Hepatocyte (in vitro differentiated cells): ENCODE results near the gene VMP1. TPM values are rescaled to one million over a fixed set of nuclear protein-coding genes. Genes with fewer than 3 reads are reported as not detected.

ENCODE experiments used
- DNase-seq: peaks from one replicate; pipeline ENCODE4 v3.0.0-alpha.2; 2016; ENCODE audit warnings: low spot score
- H2AFZ ChIP-seq: fragments of 200-600 bp; sonication (generic); 2 replicates; pipeline ENCODE4 v1.6.0; 2016; ENCODE audit warnings: antibody characterized with exemption, mild to moderate bottlenecking
- H3K27ac ChIP-seq: fragments of 200-600 bp; sonication (generic); 2 replicates; pipeline ENCODE4 v1.5.1; 2016; ENCODE audit warnings: mild to moderate bottlenecking
- H3K27me3 ChIP-seq: fragments of 200-600 bp; sonication (generic); 2 replicates; pipeline ENCODE4 v1.6.1; 2016
- H3K36me3 ChIP-seq: fragments of 200-600 bp; sonication (generic); replicated peaks from 2 replicates; pipeline ENCODE4 v1.5.1; 2016; ENCODE audit warnings: low read depth; ENCODE audit not compliant: insufficient read depth
- H3K4me1 ChIP-seq: fragments of 200-600 bp; sonication (generic); 2 replicates; pipeline ENCODE4 v1.5.1; 2016; ENCODE audit warnings: mild to moderate bottlenecking, moderate library complexity; ENCODE audit not compliant: insufficient read depth
- H3K4me2 ChIP-seq: fragments of 200-600 bp; sonication (generic); 2 replicates; pipeline ENCODE4 v1.6.0; 2016
- H3K4me3 ChIP-seq: fragments of 200-600 bp; sonication (generic); 2 replicates; pipeline ENCODE4 v1.5.1; 2016; ENCODE audit warnings: mild to moderate bottlenecking
- H3K79me2 ChIP-seq: fragments of 200-600 bp; sonication (generic); 2 replicates; pipeline ENCODE4 v1.6.0; 2017; ENCODE audit warnings: mild to moderate bottlenecking
- H3K9me2 ChIP-seq: fragments of 200-600 bp; sonication (generic); replicated peaks from 2 replicates; pipeline ENCODE4 v1.6.0; 2017; ENCODE audit warnings: mild to moderate bottlenecking; ENCODE audit not compliant: insufficient read depth
- H3K9me3 ChIP-seq: fragments of 200-600 bp; sonication (generic); 2 replicates; pipeline ENCODE4 v1.5.1; 2016; ENCODE audit warnings: low read depth, mild to moderate bottlenecking
- H4K20me1 ChIP-seq: fragments of 200-600 bp; sonication (generic); 2 replicates; pipeline ENCODE4 v1.6.0; 2016; ENCODE audit warnings: mild to moderate bottlenecking; ENCODE audit not compliant: insufficient read depth, poor library complexity, severe bottlenecking
- CTCF ChIP-seq: fragments of 200-600 bp; sonication (generic); IDR thresholded peaks from 2 replicates; pipeline ENCODE4 v1.5.1; 2016; ENCODE audit warnings: antibody characterized with exemption, mild to moderate bottlenecking; ENCODE audit not compliant: poor library complexity
- EZH2 ChIP-seq: fragments of 200-600 bp; sonication (generic); IDR thresholded peaks from 2 replicates; pipeline ENCODE4 v1.6.1; 2016; ENCODE audit warnings: antibody characterized with exemption, mild to moderate bottlenecking, borderline replicate concordance
- EZH2phosphoT487 ChIP-seq: fragments of 200-600 bp; sonication (generic); IDR thresholded peaks from one replicate; pipeline ENCODE4 v1.6.1; 2018; ENCODE audit warnings: antibody characterized with exemption, mild to moderate bottlenecking, low read depth, moderate library complexity; ENCODE audit not compliant: unreplicated experiment, severe bottlenecking
- WGBS: methylation state at CpG from one replicate; pipeline ENCODE4 v1.1.6; 2016; ENCODE audit warnings: low lambda C conversion rate; ENCODE audit errors: missing lambda C conversion rate; 5-methylcytosine and 5-hydroxymethylcytosine counted together
- polyA plus RNA-seq: library from polyadenylated mRNA; unstranded; fragments of >200 nt; fragmentation: Nextera tagmentation; extraction: Ambion mirVana; gene quantifications from 2 replicates; pipeline ENCODE4 v1.2.1, GENCODE V29; 2016
- total RNA-seq: library from RNA; depleted of rRNA; stranded (reverse); fragments of >200 nt; gene quantifications from 2 replicates; pipeline ENCODE4 v1.2.3, GENCODE V29; 2014

The VMP1 gene
- total and polyA plus RNA-seq, 2 experiments from 2014 or later, result 139 to 479 TPM

GRCh38 chr17:59698143-59698542 is 9.3 kb upstream of the VMP1 start:
- Histone ChIP-seq H4K20me1 (peaks cover 40% of the 10 kb centered on the region), H3K4me2 (no peak overlapping the region), H3K36me3 (no peaks in the 10 kb centered on the region), H3K9me3 (no peaks in the 10 kb centered on the region), H3K79me2 (peaks cover 94% of the 10 kb centered on the region), H3K27ac (no peak overlapping the region), H3K27me3 (no peaks in the 10 kb centered on the region), H2AFZ (no peak overlapping the region), H3K9me2 (no peaks in the 10 kb centered on the region), H3K4me3 (no peak overlapping the region), H3K4me1 (no peaks in the 10 kb centered on the region)
- DNase-seq, result no peak
- WGBS, result 89% methylated on average over 4 of the region's 4 CpGs
- TF ChIP-seq EZH2phosphoT487 (no peak), CTCF (no peak), EZH2 (no peak)

DNA sequence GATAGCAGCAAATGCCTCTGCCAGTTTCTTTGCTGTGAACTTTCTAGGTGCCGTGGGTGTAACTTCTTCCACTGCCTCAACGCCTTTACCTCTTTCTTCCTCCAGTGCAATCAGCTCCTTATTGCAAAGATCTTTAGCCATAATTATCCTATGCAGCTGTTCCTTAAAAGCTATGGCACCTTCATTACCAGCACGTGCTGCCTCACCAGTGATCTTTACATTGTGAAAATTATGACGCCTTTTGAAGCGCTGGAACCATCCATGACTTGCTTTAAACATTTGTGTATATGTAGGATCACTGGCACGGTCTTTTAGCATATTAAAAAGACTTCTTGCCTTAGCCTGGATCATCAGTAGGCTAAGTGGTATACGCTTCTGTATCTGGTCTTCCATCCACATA is 8.2 kb upstream of the VMP1 start:
- H3K4me3 ChIP-seq, result no peak overlapping the region
- no peak overlapping the region for H2AFZ ChIP-seq
- peaks cover 97% of the 10 kb centered on the region for H3K79me2 ChIP-seq
- H3K27me3 ChIP-seq, result no peaks in the 10 kb centered on the region
- H3K4me1 ChIP-seq, result no peaks in the 10 kb centered on the region
- no peak for DNase-seq
- H3K4me2 ChIP-seq, result no peak overlapping the region
- H3K9me2 ChIP-seq, result no peaks in the 10 kb centered on the region
- WGBS, result 96% methylated on average over 7 of the region's 7 CpGs
- H3K36me3 ChIP-seq, result no peaks in the 10 kb centered on the region
- H3K27ac ChIP-seq, result no peak overlapping the region
- H3K9me3 ChIP-seq, result no peaks in the 10 kb centered on the region
- TF ChIP-seq EZH2, result no peak
- no peak for TF ChIP-seq CTCF
- TF ChIP-seq EZH2phosphoT487, result no peak
- peaks cover 45% of the 10 kb centered on the region for H4K20me1 ChIP-seq

GRCh38 chr17:59699786-59700185 is 7.7 kb upstream of the VMP1 start:
- WGBS, result 97% methylated on average over 6 of the region's 6 CpGs
- Histone ChIP-seq H3K9me2 (no peaks in the 10 kb centered on the region), H3K79me2 (peaks cover 99% of the 10 kb centered on the region), H3K27me3 (no peaks in the 10 kb centered on the region), H2AFZ (no peak overlapping the region), H3K27ac (no peak overlapping the region), H4K20me1 (peaks cover 48% of the 10 kb centered on the region), H3K4me3 (no peak overlapping the region), H3K4me1 (no peaks in the 10 kb centered on the region), H3K4me2 (no peak overlapping the region), H3K36me3 (no peaks in the 10 kb centered on the region), H3K9me3 (no peaks in the 10 kb centered on the region)
- no peak for DNase-seq
- TF ChIP-seq EZH2phosphoT487 (no peak), EZH2 (no peak), CTCF (no peak)

DNA sequence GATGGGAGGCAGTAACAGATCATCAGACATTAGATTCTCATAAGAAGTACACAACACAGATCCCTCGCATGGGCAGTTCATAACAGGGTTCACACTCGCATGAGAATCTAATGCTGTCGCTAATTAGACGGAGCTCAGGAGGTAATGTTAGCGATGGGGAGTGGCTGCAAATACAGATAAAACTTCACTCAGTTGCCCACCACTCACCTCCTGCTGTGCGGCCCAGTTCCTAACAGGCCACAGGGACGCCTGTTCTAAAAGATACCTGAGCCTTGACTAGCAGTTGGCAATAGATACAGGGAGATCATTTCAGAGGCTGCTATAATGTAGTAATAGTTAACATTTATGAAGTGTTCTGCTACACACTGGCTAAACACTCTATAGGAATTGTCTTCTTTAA is 5.2 kb upstream of the VMP1 start:
- no peaks in the 10 kb centered on the region for H3K27me3 ChIP-seq
- no peak overlapping the region for H3K4me2 ChIP-seq
- TF ChIP-seq CTCF (no peak), EZH2 (no peak), EZH2phosphoT487 (no peak)
- H3K36me3 ChIP-seq, result no peaks in the 10 kb centered on the region
- no peaks in the 10 kb centered on the region for H3K9me3 ChIP-seq
- WGBS, result 92% methylated on average over 7 of the region's 7 CpGs
- peaks cover 35% of the 10 kb centered on the region for H4K20me1 ChIP-seq
- no peak overlapping the region for H3K4me3 ChIP-seq
- H3K79me2 ChIP-seq, result peaks cover 96% of the 10 kb centered on the region
- DNase-seq, result no peak
- H2AFZ ChIP-seq, result no peak overlapping the region
- H3K9me2 ChIP-seq, result no peaks in the 10 kb centered on the region
- H3K27ac ChIP-seq, result no peak overlapping the region
- peaks cover 11% of the 10 kb centered on the region for H3K4me1 ChIP-seq
